Trophoblast cell (in vitro differentiated cells and primary cell): ENCODE measurements around the gene PPARGC1A.

Experiments
- DNase-seq, 2 donors: peaks; one replicate each; pipeline ENCODE4 v3.0.0-alpha.2; 2016
- H2AFZ ChIP-seq: 2 replicates; pipeline ENCODE4 v1.6.1; 2013; ENCODE audit warnings: low read length, moderate library complexity, mild to moderate bottlenecking; ENCODE audit not compliant: insufficient read depth, poor library complexity
- H2AK5ac ChIP-seq: 2 replicates; pipeline ENCODE4 v1.6.1; 2013; ENCODE audit warnings: mild to moderate bottlenecking, low read length
- H2BK120ac ChIP-seq: 2 replicates; pipeline ENCODE4 v1.6.1; 2013; ENCODE audit warnings: low read length, mild to moderate bottlenecking, moderate library complexity; ENCODE audit not compliant: insufficient read depth, poor library complexity
- H2BK12ac ChIP-seq: 2 replicates; pipeline ENCODE4 v1.6.1; 2013; ENCODE audit warnings: mild to moderate bottlenecking, low read length, moderate library complexity
- H2BK5ac ChIP-seq: 2 replicates; pipeline ENCODE4 v1.6.1; 2013; ENCODE audit warnings: low read length, low read depth, moderate library complexity, mild to moderate bottlenecking; ENCODE audit not compliant: poor library complexity
- H3K14ac ChIP-seq: 2 replicates; pipeline ENCODE4 v1.6.1; 2013; ENCODE audit warnings: mild to moderate bottlenecking, low read length
- H3K18ac ChIP-seq: 2 replicates; pipeline ENCODE4 v1.6.1; 2013; ENCODE audit warnings: mild to moderate bottlenecking, low read length
- H3K23ac ChIP-seq: 2 replicates; pipeline ENCODE4 v1.6.1; 2013; ENCODE audit warnings: low read length
- H3K27ac ChIP-seq: 2 replicates; pipeline ENCODE4 v1.5.1; 2013; ENCODE audit warnings: low read depth, mild to moderate bottlenecking, inconsistent platforms, low read length, moderate library complexity
- H3K27me3 ChIP-seq: 2 replicates; pipeline ENCODE4 v1.6.1; 2013; ENCODE audit warnings: inconsistent platforms, mild to moderate bottlenecking, low read length, moderate library complexity; ENCODE audit not compliant: insufficient read depth
- H3K36me3 ChIP-seq, 2 experiments: 1 replicate in 1 of 2; 2 replicates in 1 of 2; pipeline ENCODE4 v1.6.1; 2013; ENCODE audit warnings: low read length in 2 of 2, mild to moderate bottlenecking in 2 of 2, moderate library complexity in 1 of 2; ENCODE audit not compliant: insufficient read depth in 2 of 2, control insufficient read depth in 1 of 2
- H3K4ac ChIP-seq: 2 replicates; pipeline ENCODE4 v1.6.1; 2013; ENCODE audit warnings: low read depth, mild to moderate bottlenecking, low read length, moderate library complexity
- H3K4me1 ChIP-seq, 2 experiments: 1 replicate in 1 of 2; 2 replicates in 1 of 2; pipeline ENCODE4 v1.6.1; 2013; ENCODE audit warnings: low read length in 2 of 2, mild to moderate bottlenecking in 2 of 2, moderate library complexity in 1 of 2; ENCODE audit not compliant: insufficient read depth in 2 of 2, control insufficient read depth in 1 of 2
- H3K4me2 ChIP-seq: 2 replicates; pipeline ENCODE4 v1.6.1; 2013; ENCODE audit warnings: inconsistent platforms, mild to moderate bottlenecking, low read length, moderate library complexity
- H3K4me3 ChIP-seq: 2 replicates; pipeline ENCODE4 v1.5.1; 2013; ENCODE audit warnings: mild to moderate bottlenecking, low read depth, low read length, inconsistent platforms
- H3K79me1 ChIP-seq: one replicate; pipeline ENCODE4 v1.6.1; 2013; ENCODE audit warnings: low read length
- H3K79me2 ChIP-seq: 2 replicates; pipeline ENCODE4 v1.6.1; 2013; ENCODE audit warnings: low read length, mild to moderate bottlenecking; ENCODE audit not compliant: control insufficient read depth, insufficient read depth, poor library complexity
- H3K9ac ChIP-seq: 2 replicates; pipeline ENCODE4 v1.6.1; 2013; ENCODE audit warnings: mild to moderate bottlenecking, low read length
- H3K9me3 ChIP-seq: 2 replicates; pipeline ENCODE4 v1.6.1; 2013; ENCODE audit warnings: low read depth, mild to moderate bottlenecking, control low read depth, inconsistent platforms, low read length; ENCODE audit not compliant: insufficient read depth
- H4K12ac ChIP-seq: 2 replicates; pipeline ENCODE4 v1.6.1; 2013; ENCODE audit warnings: low read depth, mild to moderate bottlenecking, low read length, moderate library complexity
- H4K8ac ChIP-seq: 2 replicates; pipeline ENCODE4 v1.6.1; 2013; ENCODE audit warnings: low read depth, mild to moderate bottlenecking, low read length, moderate library complexity
- H4K91ac ChIP-seq: one replicate; pipeline ENCODE4 v1.6.1; 2013; ENCODE audit warnings: low read depth, mild to moderate bottlenecking, low read length, moderate library complexity
- WGBS: extraction: QIAGEN DNeasy Blood & Tissue Kit; methylation state at CpG from one replicate; pipeline ENCODE4 v1.1.7; 2013; ENCODE audit warnings: missing lambda C conversion rate; ENCODE audit not compliant: insufficient read length, insufficient coverage; ENCODE audit errors: extremely low coverage; 5-methylcytosine and 5-hydroxymethylcytosine counted together

PPARGC1A gene

DNA sequence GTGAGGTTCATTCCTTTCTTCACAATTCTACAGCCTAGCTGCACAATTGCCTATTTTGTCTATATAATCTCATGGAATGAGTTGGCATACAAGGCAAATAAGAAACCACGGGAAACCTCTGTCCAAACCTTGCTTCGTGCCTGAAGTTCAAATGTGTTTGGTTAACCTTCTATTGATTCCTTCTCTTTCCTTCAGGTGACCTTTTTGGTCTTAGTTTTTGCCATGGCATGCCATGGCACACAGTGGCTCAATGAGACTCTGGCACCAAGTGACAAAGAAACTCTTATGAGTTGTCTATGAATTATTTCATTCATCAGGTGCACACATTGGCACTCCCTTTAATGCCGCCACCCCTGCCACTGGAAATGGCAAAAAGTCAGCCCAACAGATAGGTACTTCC is 101.8 kb downstream of the PPARGC1A start:
- H3K23ac ChIP-seq: no peak overlapping the region
- H3K4me1 ChIP-seq: no peaks in the 10 kb centered on the region
- no peak overlapping the region for H3K4ac ChIP-seq
- H2BK12ac ChIP-seq: no peak overlapping the region
- H3K4me2 ChIP-seq: no peak overlapping the region
- no peak overlapping the region for H3K9ac ChIP-seq
- H3K79me2 ChIP-seq: no peaks in the 10 kb centered on the region
- H3K4me3 ChIP-seq: no peak overlapping the region
- H3K27ac ChIP-seq: no peak overlapping the region
- no peaks in the 10 kb centered on the region for H3K36me3 ChIP-seq
- H3K9me3 ChIP-seq: no peaks in the 10 kb centered on the region
- H3K14ac ChIP-seq: no peak overlapping the region
- H3K18ac ChIP-seq: no peak overlapping the region
- H3K27me3 ChIP-seq: no peaks in the 10 kb centered on the region
- H2AFZ ChIP-seq: no peak overlapping the region
- H4K8ac ChIP-seq: no peak overlapping the region
- H4K12ac ChIP-seq: no peak overlapping the region
- WGBS: no CpG with 5 or more reads among the region's 3 CpGs
- no peak overlapping the region for H2AK5ac ChIP-seq
- no peak overlapping the region for H4K91ac ChIP-seq
- no peaks in the 10 kb centered on the region for H3K79me1 ChIP-seq
- H2BK120ac ChIP-seq: no peak overlapping the region
- DNase-seq: no peak
- H2BK5ac ChIP-seq: no peak overlapping the region

DNA sequence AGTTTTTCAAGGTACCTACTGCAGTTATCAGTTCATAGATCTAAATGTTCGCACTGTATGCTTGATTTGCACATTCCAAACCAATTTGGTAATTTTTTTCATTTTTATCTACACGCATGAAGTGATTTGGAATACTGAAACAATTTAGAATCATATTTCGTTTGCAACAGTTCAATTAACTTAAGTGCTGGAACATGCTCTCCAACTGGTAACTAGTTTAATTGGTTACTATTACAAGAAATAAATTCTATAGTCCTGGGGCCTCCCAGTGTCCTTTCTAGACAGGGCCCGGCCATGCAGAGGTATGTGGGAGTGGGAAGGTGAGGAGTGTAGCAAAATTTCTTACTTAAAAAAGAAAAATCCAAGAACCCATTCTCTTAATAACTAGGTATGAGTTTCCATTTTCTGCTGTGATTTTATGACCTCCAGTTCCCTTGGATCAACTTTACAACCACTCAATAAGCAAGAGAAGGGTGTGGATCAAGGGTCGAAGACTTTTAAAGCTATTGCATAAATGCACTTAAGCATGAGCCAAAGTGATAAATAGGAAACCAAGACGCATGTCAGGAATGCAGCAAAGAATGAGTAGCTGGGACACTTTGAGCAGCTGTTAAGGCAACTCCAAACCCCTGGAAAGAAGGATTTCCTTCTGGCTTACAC is 106.9 kb downstream of the PPARGC1A start:
- Histone ChIP-seq H3K9ac (no peak overlapping the region), H3K4me1 (no peaks in the 10 kb centered on the region), H3K36me3 (no peaks in the 10 kb centered on the region), H3K4ac (no peak overlapping the region), H3K14ac (no peak overlapping the region), H2BK12ac (no peak overlapping the region), H3K27ac (no peak overlapping the region), H3K79me1 (no peaks in the 10 kb centered on the region), H3K23ac (no peak overlapping the region), H2BK120ac (no peak overlapping the region), H3K4me2 (no peak overlapping the region), H4K8ac (no peak overlapping the region), H4K12ac (no peak overlapping the region), H2BK5ac (no peak overlapping the region), H2AFZ (no peak overlapping the region), H3K18ac (no peak overlapping the region), H3K27me3 (no peaks in the 10 kb centered on the region), H3K9me3 (no peaks in the 10 kb centered on the region), H4K91ac (no peak overlapping the region), H3K79me2 (no peaks in the 10 kb centered on the region), H3K4me3 (no peak overlapping the region), H2AK5ac (no peak overlapping the region)
- DNase-seq: peak in 1 of 2 donors; percentile 18
- WGBS: no CpG with 5 or more reads among the region's 6 CpGs

DNA sequence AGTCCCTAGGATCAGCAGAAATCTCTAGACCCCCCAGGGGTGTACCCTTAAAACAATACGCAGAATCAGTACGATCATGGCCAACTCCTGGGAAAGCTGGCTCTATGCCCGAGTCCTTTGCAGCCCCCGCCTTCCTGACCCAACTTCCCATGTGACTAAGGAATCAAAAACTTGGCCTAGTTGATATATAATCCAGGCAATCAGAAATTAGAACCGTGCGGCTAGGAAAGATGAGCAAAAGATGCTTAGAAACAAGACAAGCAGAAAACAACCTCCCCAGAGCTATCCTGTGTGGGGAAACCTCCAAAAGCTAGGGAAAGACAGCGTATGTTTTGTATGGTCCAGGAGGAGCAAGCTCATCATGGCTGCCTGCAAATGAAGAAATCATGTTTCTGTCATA is 110.0 kb downstream of the PPARGC1A start:
- H3K4me1 ChIP-seq: no peaks in the 10 kb centered on the region
- no peak overlapping the region for H4K8ac ChIP-seq
- H3K9me3 ChIP-seq: no peaks in the 10 kb centered on the region
- H3K4ac ChIP-seq: no peak overlapping the region
- H2BK120ac ChIP-seq: no peak overlapping the region
- H2BK12ac ChIP-seq: no peak overlapping the region
- no peak overlapping the region for H3K4me2 ChIP-seq
- no peaks in the 10 kb centered on the region for H3K79me1 ChIP-seq
- no peak overlapping the region for H2BK5ac ChIP-seq
- WGBS: no CpG with 5 or more reads among the region's 7 CpGs
- H3K36me3 ChIP-seq: no peaks in the 10 kb centered on the region
- H3K9ac ChIP-seq: no peak overlapping the region
- no peaks in the 10 kb centered on the region for H3K27me3 ChIP-seq
- H3K18ac ChIP-seq: no peak overlapping the region
- no peak overlapping the region for H3K4me3 ChIP-seq
- H4K91ac ChIP-seq: no peak overlapping the region
- H3K14ac ChIP-seq: no peak overlapping the region
- H2AFZ ChIP-seq: no peak overlapping the region
- no peak overlapping the region for H3K23ac ChIP-seq
- no peak for DNase-seq
- no peak overlapping the region for H2AK5ac ChIP-seq
- no peak overlapping the region for H4K12ac ChIP-seq
- no peak overlapping the region for H3K27ac ChIP-seq
- no peaks in the 10 kb centered on the region for H3K79me2 ChIP-seq

DNA sequence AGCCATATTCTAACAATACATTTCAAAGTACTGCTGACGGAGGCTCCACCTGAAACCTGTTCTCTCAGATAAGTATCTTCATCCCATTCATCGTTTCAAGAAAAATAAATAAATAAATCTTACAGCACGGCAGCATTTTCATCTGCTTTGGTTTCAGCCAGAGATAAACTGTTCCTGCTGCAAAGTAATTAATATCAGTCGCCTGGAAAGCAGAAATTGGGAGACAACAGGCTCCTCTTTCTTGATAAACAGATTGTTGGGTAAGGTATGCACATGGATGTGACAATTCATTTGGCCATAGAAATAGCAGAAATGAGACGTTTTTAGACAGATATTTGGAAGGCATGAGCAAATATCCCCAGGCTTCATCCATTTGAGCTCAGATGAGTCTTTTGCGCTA is 110.4 kb downstream of the PPARGC1A start:
- no peak overlapping the region for H3K4ac ChIP-seq
- no peaks in the 10 kb centered on the region for H3K79me1 ChIP-seq
- no peaks in the 10 kb centered on the region for H3K27me3 ChIP-seq
- no peaks in the 10 kb centered on the region for H3K9me3 ChIP-seq
- H3K9ac ChIP-seq: no peak overlapping the region
- H3K14ac ChIP-seq: no peak overlapping the region
- H3K36me3 ChIP-seq: no peaks in the 10 kb centered on the region
- H3K23ac ChIP-seq: no peak overlapping the region
- no peaks in the 10 kb centered on the region for H3K4me1 ChIP-seq
- H2AFZ ChIP-seq: no peak overlapping the region
- no peak overlapping the region for H2AK5ac ChIP-seq
- no peak overlapping the region for H2BK5ac ChIP-seq
- H2BK12ac ChIP-seq: no peak overlapping the region
- DNase-seq: no peak
- H3K4me2 ChIP-seq: no peak overlapping the region
- no peak overlapping the region for H4K12ac ChIP-seq
- H2BK120ac ChIP-seq: no peak overlapping the region
- H4K91ac ChIP-seq: no peak overlapping the region
- no CpG with 5 or more reads among the region's 6 CpGs for WGBS
- no peak overlapping the region for H3K4me3 ChIP-seq
- H4K8ac ChIP-seq: no peak overlapping the region
- no peaks in the 10 kb centered on the region for H3K79me2 ChIP-seq
- no peak overlapping the region for H3K18ac ChIP-seq
- H3K27ac ChIP-seq: no peak overlapping the region
